Neural cell (in vitro differentiated cells): ENCODE results near the gene TBC1D30. TPM values are rescaled to one million over a fixed set of nuclear protein-coding genes. Genes with fewer than 3 reads are reported as not detected.
A peak's percentile ranks its signal among the peaks of the same experiment; 100 is the strongest.

Experiments
- H2AFZ ChIP-seq: fragments of 200-600, 300-800 bp; sonication (generic), shearing (Covaris generic); 2 replicates; pipeline ENCODE4 v1.6.0; 2014; ENCODE audit warnings: low read depth, mild to moderate bottlenecking, antibody characterized with exemption, low read length, moderate library complexity
- H3F3A ChIP-seq: fragments of 200-600 bp; shearing (Covaris generic); 2 replicates; pipeline ENCODE4 v1.6.1; 2016; ENCODE audit warnings: mild to moderate bottlenecking, moderate library complexity, mixed read lengths, antibody characterized with exemption, low read length; ENCODE audit not compliant: insufficient read depth, poor library complexity, severe bottlenecking
- H3K27ac ChIP-seq: fragments of 200-600, 300-800 bp; sonication (generic), shearing (Covaris generic); 2 replicates; pipeline ENCODE4 v1.5.1; 2014; ENCODE audit warnings: mild to moderate bottlenecking, low read length, moderate library complexity
- H3K27me3 ChIP-seq: fragments of 300-800, 200-600 bp; sonication (generic), shearing (Covaris generic); 2 replicates; pipeline ENCODE4 v1.6.0; 2014; ENCODE audit warnings: mild to moderate bottlenecking, low read depth, low read length, moderate library complexity; ENCODE audit not compliant: insufficient read depth
- H3K36me3 ChIP-seq: fragments of 300-800, 200-600 bp; sonication (generic), shearing (Covaris generic); 2 replicates; pipeline ENCODE4 v1.5.1; 2014; ENCODE audit warnings: mild to moderate bottlenecking, antibody characterized with exemption, low read length, moderate library complexity; ENCODE audit not compliant: insufficient read depth
- H3K4me2 ChIP-seq: fragments of 300-800, 200-600 bp; sonication (generic), shearing (Covaris generic); 2 replicates; pipeline ENCODE4 v1.6.0; 2014; ENCODE audit warnings: mild to moderate bottlenecking, low read length
- H3K4me3 ChIP-seq: fragments of 300-800, 200-600 bp; sonication (generic), shearing (Covaris generic); 2 replicates; pipeline ENCODE4 v1.5.1; 2014; ENCODE audit warnings: mild to moderate bottlenecking, low read length, moderate library complexity
- H3K79me2 ChIP-seq: fragments of 200-600 bp; shearing (Covaris generic); replicated peaks from 2 replicates; pipeline ENCODE4 v1.6.0; 2014; ENCODE audit warnings: mild to moderate bottlenecking, low read length, moderate library complexity; ENCODE audit not compliant: insufficient read depth
- H3K9ac ChIP-seq: fragments of 300-800, 200-600 bp; sonication (generic), shearing (Covaris generic); 2 replicates; pipeline ENCODE4 v1.6.1; 2016; ENCODE audit warnings: mild to moderate bottlenecking, low read length, mixed read lengths
- H3K9me2 ChIP-seq: fragments of 200-600 bp; shearing (Covaris generic); 2 replicates; pipeline ENCODE4 v1.6.1; 2016; ENCODE audit warnings: mild to moderate bottlenecking, low read length, mixed read lengths; ENCODE audit not compliant: insufficient read depth
- H3K9me3 ChIP-seq: fragments of 200-600, 300-800 bp; sonication (generic), shearing (Covaris generic); 2 replicates; pipeline ENCODE4 v1.6.1; 2016; ENCODE audit warnings: mild to moderate bottlenecking, mixed run types, low read length, moderate library complexity, mixed read lengths
- H4K20me1 ChIP-seq: fragments of 200-600 bp; shearing (Covaris generic); 2 replicates; pipeline ENCODE4 v1.6.1; 2016; ENCODE audit warnings: mild to moderate bottlenecking, mixed run types; ENCODE audit not compliant: insufficient read depth
- CTCF ChIP-seq: fragments of 450-650 bp; IDR thresholded peaks from 2 replicates; pipeline ENCODE4 v1.5.1; 2014; ENCODE audit warnings: antibody characterized with exemption, mild to moderate bottlenecking, moderate library complexity; ENCODE audit not compliant: poor library complexity, severe bottlenecking
- EP300 ChIP-seq: fragments of 450-650 bp; conservative IDR thresholded peaks from 2 replicates; pipeline ENCODE4 v1.6.1; 2014; ENCODE audit warnings: antibody characterized with exemption, mild to moderate bottlenecking, moderate library complexity; ENCODE audit not compliant: poor library complexity, severe bottlenecking
- EZH2 ChIP-seq: fragments of 200-600, 300-800 bp; shearing (Covaris generic), sonication (generic); IDR thresholded peaks from 2 replicates; pipeline ENCODE4 v1.6.1; 2014; ENCODE audit warnings: antibody characterized with exemption, low read length, borderline replicate concordance, mild to moderate bottlenecking; ENCODE audit not compliant: insufficient read depth, poor library complexity, severe bottlenecking
- MXI1 ChIP-seq: fragments of 450-650 bp; conservative IDR thresholded peaks from 2 replicates; pipeline ENCODE4 v1.6.1; 2014; ENCODE audit warnings: antibody characterized with exemption, mild to moderate bottlenecking; ENCODE audit not compliant: poor library complexity, severe bottlenecking
- POLR2AphosphoS5 ChIP-seq: IDR thresholded peaks from 2 replicates; pipeline ENCODE4 v1.6.1; 2012
- RAD21 ChIP-seq: fragments of 450-650 bp; conservative IDR thresholded peaks from 2 replicates; pipeline ENCODE4 v1.6.1; 2014; ENCODE audit warnings: antibody characterized with exemption, mild to moderate bottlenecking, moderate library complexity
- REST ChIP-seq: IDR thresholded peaks from 2 replicates; pipeline ENCODE4 v1.6.1; 2012; ENCODE audit warnings: borderline replicate concordance
- SMC3 ChIP-seq: fragments of 450-650 bp; conservative IDR thresholded peaks from 2 replicates; pipeline ENCODE4 v1.6.1; 2014; ENCODE audit warnings: antibody characterized with exemption, mild to moderate bottlenecking, moderate library complexity; ENCODE audit not compliant: poor library complexity
- TAF1 ChIP-seq: IDR thresholded peaks from 2 replicates; pipeline ENCODE4 v1.6.1; 2012; ENCODE audit warnings: low read depth
- polyA plus RNA-seq: library from polyadenylated mRNA; depleted of rRNA; stranded (reverse); fragments of >200 nt; gene quantifications from 2 replicates; pipeline ENCODE4 v1.2.3, GENCODE V29; 2014

TBC1D30 gene
- polyA plus RNA-seq, 1 donor from 2014 or later = 17.6 TPM

- Histone ChIP-seq H3K9ac (no peak overlapping the region), H3K4me2 (no peak overlapping the region), H3K36me3 (no peaks in the 10 kb centered on the region), H3K4me3 (no peak overlapping the region), H3K9me2 (no peaks in the 10 kb centered on the region), H3K79me2 (no peaks in the 10 kb centered on the region), H3K27ac (no peak overlapping the region), H2AFZ (no peak overlapping the region), H4K20me1 (no peaks in the 10 kb centered on the region), H3K27me3 (peaks cover 11% of the 10 kb centered on the region), H3F3A (no peaks in the 10 kb centered on the region), H3K9me3 (no peaks in the 10 kb centered on the region)
- no peak for TF ChIP-seq CTCF
- TF ChIP-seq MXI1 = no peak
- TF ChIP-seq SMC3 = no peak
- no peak for TF ChIP-seq EP300
- TF ChIP-seq POLR2AphosphoS5 = no peak
- no peak for TF ChIP-seq TAF1
- no peak for TF ChIP-seq EZH2
- TF ChIP-seq RAD21 = no peak
- TF ChIP-seq REST = no peak
These were observed 3.3 kb upstream of the TBC1D30 start for GRCh38 chr12:64821116-64821630.

- Histone ChIP-seq H3K4me2 (peak overlapping the region; percentile 68), H3K36me3 (no peaks in the 10 kb centered on the region), H3K79me2 (no peaks in the 10 kb centered on the region), H4K20me1 (no peaks in the 10 kb centered on the region), H3K9me3 (no peaks in the 10 kb centered on the region), H3K27ac (peak overlapping the region; percentile 80), H3K9me2 (no peaks in the 10 kb centered on the region), H3K9ac (peak overlapping the region; percentile 90), H3F3A (no peaks in the 10 kb centered on the region), H2AFZ (peak overlapping the region; percentile 84), H3K4me3 (peak overlapping the region; percentile 94), H3K27me3 (peaks cover 27% of the 10 kb centered on the region)
- TF ChIP-seq POLR2AphosphoS5 (no peak), EP300 (no peak), SMC3 (no peak), MXI1 (no peak), REST (no peak), CTCF (no peak), TAF1 (no peak)
These were observed 332 bp upstream of the TBC1D30 start for GRCh38 chr12:64824130-64824499.
